Keratinocyte (primary cell): Measurements from ENCODE around the gene SLC5A3.

Experiments
- EZH2 ChIP-seq: IDR thresholded peaks from one replicate; pipeline ENCODE4 v1.6.1; 2012; ENCODE audit warnings: inconsistent platforms, mild to moderate bottlenecking, low read length, moderate library complexity
- TF ChIP-seq, protein P1 (sequence below), 3 experiments: IDR thresholded peaks in 1 of 3; conservative IDR thresholded peaks in 1 of 3; optimal IDR thresholded peaks in 1 of 3; 2 replicates in 2 of 3; 3 replicates in 1 of 3; pipeline versions ENCODE3 to v1.5.1; 2011; ENCODE audit warnings: low read length in 3 of 3, mild to moderate bottlenecking in 3 of 3, moderate library complexity in 2 of 3, control low read depth in 1 of 3, inconsistent platforms in 1 of 3; ENCODE audit not compliant: insufficient read depth in 2 of 3; ENCODE audit errors: extremely low read depth in 1 of 3

DNA sequence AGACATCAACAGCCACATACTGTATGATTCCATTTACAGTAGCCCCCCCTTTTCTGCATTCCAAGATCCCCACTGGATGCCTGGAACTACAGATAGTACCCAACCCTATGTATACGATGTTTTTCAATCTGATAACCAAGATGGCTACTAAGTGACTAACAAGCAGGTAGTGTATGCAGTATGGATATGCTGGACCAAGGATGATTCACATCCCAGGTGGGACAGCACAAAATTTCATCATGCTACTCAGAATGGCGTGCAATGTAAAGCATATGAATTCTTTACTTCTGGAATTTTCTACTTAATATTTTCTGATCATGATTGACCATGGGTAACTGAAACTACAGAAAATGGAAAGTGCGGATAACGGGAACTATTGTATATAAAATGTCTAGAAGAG is 30.0 kb upstream of the SLC5A3 start:
- TF ChIP-seq, protein P1, sequence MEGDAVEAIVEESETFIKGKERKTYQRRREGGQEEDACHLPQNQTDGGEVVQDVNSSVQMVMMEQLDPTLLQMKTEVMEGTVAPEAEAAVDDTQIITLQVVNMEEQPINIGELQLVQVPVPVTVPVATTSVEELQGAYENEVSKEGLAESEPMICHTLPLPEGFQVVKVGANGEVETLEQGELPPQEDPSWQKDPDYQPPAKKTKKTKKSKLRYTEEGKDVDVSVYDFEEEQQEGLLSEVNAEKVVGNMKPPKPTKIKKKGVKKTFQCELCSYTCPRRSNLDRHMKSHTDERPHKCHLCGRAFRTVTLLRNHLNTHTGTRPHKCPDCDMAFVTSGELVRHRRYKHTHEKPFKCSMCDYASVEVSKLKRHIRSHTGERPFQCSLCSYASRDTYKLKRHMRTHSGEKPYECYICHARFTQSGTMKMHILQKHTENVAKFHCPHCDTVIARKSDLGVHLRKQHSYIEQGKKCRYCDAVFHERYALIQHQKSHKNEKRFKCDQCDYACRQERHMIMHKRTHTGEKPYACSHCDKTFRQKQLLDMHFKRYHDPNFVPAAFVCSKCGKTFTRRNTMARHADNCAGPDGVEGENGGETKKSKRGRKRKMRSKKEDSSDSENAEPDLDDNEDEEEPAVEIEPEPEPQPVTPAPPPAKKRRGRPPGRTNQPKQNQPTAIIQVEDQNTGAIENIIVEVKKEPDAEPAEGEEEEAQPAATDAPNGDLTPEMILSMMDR (optimal IDR thresholded peaks at IDR 0.05 in 1 of 3, IDR thresholded peaks at IDR 0.05 in 1 of 3, conservative IDR thresholded peaks at IDR 0.05 in 1 of 3; ENCODE audit: extremely low read depth in 1 of 3, insufficient read depth in 2 of 3, low read length in 3 of 3): no peak
- TF ChIP-seq EZH2: no peak
